Measurements from ENCODE around the gene CMTM2.

- TF ChIP-seq, protein P1, sequence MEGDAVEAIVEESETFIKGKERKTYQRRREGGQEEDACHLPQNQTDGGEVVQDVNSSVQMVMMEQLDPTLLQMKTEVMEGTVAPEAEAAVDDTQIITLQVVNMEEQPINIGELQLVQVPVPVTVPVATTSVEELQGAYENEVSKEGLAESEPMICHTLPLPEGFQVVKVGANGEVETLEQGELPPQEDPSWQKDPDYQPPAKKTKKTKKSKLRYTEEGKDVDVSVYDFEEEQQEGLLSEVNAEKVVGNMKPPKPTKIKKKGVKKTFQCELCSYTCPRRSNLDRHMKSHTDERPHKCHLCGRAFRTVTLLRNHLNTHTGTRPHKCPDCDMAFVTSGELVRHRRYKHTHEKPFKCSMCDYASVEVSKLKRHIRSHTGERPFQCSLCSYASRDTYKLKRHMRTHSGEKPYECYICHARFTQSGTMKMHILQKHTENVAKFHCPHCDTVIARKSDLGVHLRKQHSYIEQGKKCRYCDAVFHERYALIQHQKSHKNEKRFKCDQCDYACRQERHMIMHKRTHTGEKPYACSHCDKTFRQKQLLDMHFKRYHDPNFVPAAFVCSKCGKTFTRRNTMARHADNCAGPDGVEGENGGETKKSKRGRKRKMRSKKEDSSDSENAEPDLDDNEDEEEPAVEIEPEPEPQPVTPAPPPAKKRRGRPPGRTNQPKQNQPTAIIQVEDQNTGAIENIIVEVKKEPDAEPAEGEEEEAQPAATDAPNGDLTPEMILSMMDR (IDR thresholded peaks at IDR 0.05; ENCODE audit: insufficient read depth, low read depth, low read length), result no peak
- TF ChIP-seq EZH2 (IDR thresholded peaks at IDR 0.05; ENCODE audit: insufficient read depth, low read length), result no peak
Observed at GRCh38 chr16:66637806-66638205, 58.5 kb downstream of the CMTM2 start.
